ENCODE measurements around the gene NEUROD2.
A peak's percentile ranks its signal among the peaks of the same experiment; 100 is the strongest.

Gene NEUROD2

GRCh38 chr17:39607851-39608130, at the start of gene NEUROD2:
TSS of gene NEUROD2 (minus strand) at chr17:39607920. CDS start at chr17:39606599, 1,321 bp downstream.
- no peak for DNase-seq (ENCODE audit: low read depth, low spot score)
- TF ChIP-seq CTCF (IDR thresholded peaks at IDR 0.05; ENCODE audit: low read depth, low read length) = no peak
- no peak within 1 kb of the TSS for H3K4me3 ChIP-seq (ENCODE audit: low read depth, low read length)
- in situ Hi-C loops (cut with HindIII; ENCODE audit: low sequenced_read_pairs) = no loop called here

GRCh38 chr17:39655105-39655504, 47.4 kb upstream of the NEUROD2 start:
- no peak for DNase-seq (ENCODE audit: low read depth, low spot score)
- in situ Hi-C loops (cut with HindIII; ENCODE audit: low sequenced_read_pairs) = no loop called here
- no peak for TF ChIP-seq CTCF (IDR thresholded peaks at IDR 0.05; ENCODE audit: low read depth, low read length)
- H3K4me3 ChIP-seq (ENCODE audit: low read depth, low read length) = no peak overlapping the region

- in situ Hi-C loops (cut with HindIII; ENCODE audit: low sequenced_read_pairs) = no loop called here
- DNase-seq (ENCODE audit: low read depth, low spot score) = no peak
- peak; percentile 94 for TF ChIP-seq CTCF (IDR thresholded peaks at IDR 0.05; ENCODE audit: low read depth, low read length)
- no peak overlapping the region for H3K4me3 ChIP-seq (ENCODE audit: low read depth, low read length)
Observed at GRCh38 chr17:39653662-39654331, 46.1 kb upstream of the NEUROD2 start.

- DNase-seq (ENCODE audit: low read depth, low spot score) = no peak
- no peak for TF ChIP-seq CTCF (IDR thresholded peaks at IDR 0.05; ENCODE audit: low read depth, low read length)
- in situ Hi-C loops (cut with HindIII; ENCODE audit: low sequenced_read_pairs) = no loop called here
- no peak overlapping the region for H3K4me3 ChIP-seq (ENCODE audit: low read depth, low read length)
Observed at GRCh38 chr17:39653316-39653661, 45.6 kb upstream of the NEUROD2 start.

GRCh38 chr17:39652587-39653315, 45.0 kb upstream of the NEUROD2 start:
- TF ChIP-seq CTCF (IDR thresholded peaks at IDR 0.05; ENCODE audit: low read depth, low read length) = no peak
- no peak for DNase-seq (ENCODE audit: low read depth, low spot score)
- in situ Hi-C loops (cut with HindIII; ENCODE audit: low sequenced_read_pairs) = no loop called here
- no peak overlapping the region for H3K4me3 ChIP-seq (ENCODE audit: low read depth, low read length)

GRCh38 chr17:39651923-39652586, 44.3 kb upstream of the NEUROD2 start:
- H3K4me3 ChIP-seq (ENCODE audit: low read depth, low read length) = no peak overlapping the region
- no peak for TF ChIP-seq CTCF (IDR thresholded peaks at IDR 0.05; ENCODE audit: low read depth, low read length)
- in situ Hi-C loops (cut with HindIII; ENCODE audit: low sequenced_read_pairs) = no loop called here
- DNase-seq (ENCODE audit: low read depth, low spot score) = no peak
